Suprapubic skin (tissue), 3 donors: ENCODE results near the gene AMER3.

ENCODE experiments used
- EP300 ChIP-seq: sonication (generic); formaldehyde crosslinking; IDR thresholded peaks from one replicate; pipeline ENCODE4 v1.6.1; 2017; ENCODE audit warnings: antibody characterized with exemption
- TF ChIP-seq, protein P1 (sequence below), 2 donors: fragments of 200-600 bp in 1 of 2; fragments of 450-650 bp in 1 of 2; sonication (generic) in 1 of 2; IDR thresholded peaks; one replicate each; pipeline ENCODE4 v1.5.1; 2016 to 2019; ENCODE audit warnings: antibody characterized with exemption in 2 of 2, mild to moderate bottlenecking in 1 of 2, moderate library complexity in 1 of 2

DNA sequence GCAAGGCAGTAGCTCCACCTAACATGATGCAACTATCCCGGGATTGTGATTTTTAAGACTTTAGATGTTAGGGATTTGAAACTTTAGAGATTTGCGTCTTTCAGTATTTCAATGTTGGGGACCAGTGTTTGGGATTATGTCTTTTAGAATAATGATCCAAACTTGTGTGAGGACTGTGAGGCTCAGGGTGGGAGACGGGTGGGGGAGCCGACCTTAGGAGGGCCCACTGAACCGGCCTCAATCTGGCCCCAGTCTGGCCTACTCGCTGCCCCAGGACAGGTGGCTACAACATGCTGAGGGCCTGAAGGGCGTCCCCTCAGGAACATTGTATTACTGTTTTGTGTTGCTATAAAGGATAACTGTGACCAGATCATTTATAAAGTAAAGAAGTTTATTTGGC lies 10.7 kb downstream of the AMER3 start:
- no peak for TF ChIP-seq EP300
- TF ChIP-seq, protein P1, sequence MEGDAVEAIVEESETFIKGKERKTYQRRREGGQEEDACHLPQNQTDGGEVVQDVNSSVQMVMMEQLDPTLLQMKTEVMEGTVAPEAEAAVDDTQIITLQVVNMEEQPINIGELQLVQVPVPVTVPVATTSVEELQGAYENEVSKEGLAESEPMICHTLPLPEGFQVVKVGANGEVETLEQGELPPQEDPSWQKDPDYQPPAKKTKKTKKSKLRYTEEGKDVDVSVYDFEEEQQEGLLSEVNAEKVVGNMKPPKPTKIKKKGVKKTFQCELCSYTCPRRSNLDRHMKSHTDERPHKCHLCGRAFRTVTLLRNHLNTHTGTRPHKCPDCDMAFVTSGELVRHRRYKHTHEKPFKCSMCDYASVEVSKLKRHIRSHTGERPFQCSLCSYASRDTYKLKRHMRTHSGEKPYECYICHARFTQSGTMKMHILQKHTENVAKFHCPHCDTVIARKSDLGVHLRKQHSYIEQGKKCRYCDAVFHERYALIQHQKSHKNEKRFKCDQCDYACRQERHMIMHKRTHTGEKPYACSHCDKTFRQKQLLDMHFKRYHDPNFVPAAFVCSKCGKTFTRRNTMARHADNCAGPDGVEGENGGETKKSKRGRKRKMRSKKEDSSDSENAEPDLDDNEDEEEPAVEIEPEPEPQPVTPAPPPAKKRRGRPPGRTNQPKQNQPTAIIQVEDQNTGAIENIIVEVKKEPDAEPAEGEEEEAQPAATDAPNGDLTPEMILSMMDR (IDR thresholded peaks at IDR 0.05): no peak
